Dedifferentiated amniotic fluid mesenchymal stem cell (primary cell): ENCODE measurements around the gene ADH5.
"Not testable (repeated sequence)": the region's sequence is repeated elsewhere in the genome, so short reads cannot be mapped to it uniquely, and the experiment has no call there.

Experiments
- DNase-seq: peaks from one replicate; pipeline ENCODE4 v3.0.0-alpha.2; 2016; ENCODE audit errors: extremely low spot score

The ADH5 gene

GRCh38 chr4:99029018-99029735 is 59.4 kb downstream of the ADH5 start:
- no peak for DNase-seq

GRCh38 chr4:99028187-99028586 is 60.4 kb downstream of the ADH5 start:
- DNase-seq, result no peak

- no peak for DNase-seq
Observed at GRCh38 chr4:99027304-99027703, 61.3 kb downstream of the ADH5 start.

- DNase-seq, result no peak
Observed at GRCh38 chr4:99025506-99025905, 63.1 kb downstream of the ADH5 start.

- DNase-seq, result no peak
Observed at GRCh38 chr4:99024481-99025275, 63.9 kb downstream of the ADH5 start.

GRCh38 chr4:99023800-99024251 is 64.8 kb downstream of the ADH5 start:
- not testable (repeated sequence) for DNase-seq

GRCh38 chr4:99022566-99022965 is 66.0 kb downstream of the ADH5 start:
- no peak for DNase-seq

GRCh38 chr4:99021386-99021785 is 67.2 kb downstream of the ADH5 start:
- no peak for DNase-seq
